GM18861 (cell line): ENCODE measurements around the gene MCCC1.
"Not testable (repeated sequence)": the region's sequence is repeated elsewhere in the genome, so short reads cannot be mapped to it uniquely, and the experiment has no call there.

Experiments used
- ATAC-seq: cut with Tn5 transposase; IDR thresholded peaks from one replicate; pipeline ENCODE4 v1.9.1; 2021; ENCODE audit not compliant: unreplicated experiment

MCCC1 gene

DNA sequence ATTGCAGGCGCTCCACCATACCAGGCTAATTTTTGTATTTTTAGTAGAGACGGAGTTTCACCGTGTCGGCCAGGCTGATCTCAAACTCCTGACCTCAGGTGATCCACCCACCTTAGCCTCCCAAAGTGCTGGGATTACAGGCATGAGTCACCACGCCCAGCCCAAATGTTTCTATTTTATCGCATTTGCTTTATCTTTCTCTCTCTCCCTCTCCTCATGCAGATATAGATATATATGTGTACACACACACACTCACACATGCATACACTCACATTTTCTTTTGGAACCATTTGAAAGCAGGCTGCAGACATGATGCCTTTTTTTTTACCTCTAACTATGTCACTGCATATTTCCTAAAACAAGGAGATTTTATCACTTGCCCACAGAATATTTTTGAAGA, 7.3 kb upstream of the MCCC1 start:
- no peak for ATAC-seq

DNA sequence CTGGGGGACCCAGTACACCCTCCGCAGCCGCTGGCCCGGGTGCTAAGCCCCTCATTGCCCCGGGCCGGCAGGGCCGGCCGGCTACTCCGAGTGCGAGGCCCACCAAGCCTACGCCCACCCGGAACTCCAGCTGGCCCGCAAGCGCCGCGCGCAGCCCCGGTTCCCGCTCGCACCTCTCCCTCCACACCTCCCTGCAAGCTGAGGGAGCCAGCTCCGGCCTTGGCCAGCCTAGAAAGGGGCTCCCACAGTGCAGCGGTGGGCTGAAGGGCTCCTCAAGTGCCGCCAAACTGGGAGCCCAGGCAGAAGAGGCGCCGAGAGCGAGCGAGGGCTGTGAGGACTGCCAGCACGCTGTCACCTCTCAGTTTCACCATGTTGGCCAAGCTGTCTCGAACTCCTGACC, 4.7 kb upstream of the MCCC1 start:
- ATAC-seq, result not testable (repeated sequence)

DNA sequence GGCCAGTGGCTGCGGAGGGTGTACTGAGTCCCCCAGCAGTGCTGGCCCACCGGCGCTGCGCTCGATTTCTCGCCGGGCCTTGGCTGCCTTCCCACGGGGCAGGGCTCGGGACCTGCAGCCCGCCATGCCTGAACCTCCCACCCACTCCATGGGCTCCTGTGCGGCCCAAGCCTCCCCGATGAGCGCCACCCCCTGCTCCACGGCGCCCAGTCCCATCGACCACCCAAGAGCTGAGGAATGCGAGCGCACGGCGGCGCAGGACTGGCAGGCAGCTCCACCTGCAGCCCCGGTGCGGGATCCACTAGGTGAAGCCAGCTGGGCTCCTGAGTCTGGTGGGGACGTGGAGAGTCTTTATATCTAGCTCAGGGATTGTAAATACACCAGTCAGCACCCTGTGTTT, 1.7 kb upstream of the MCCC1 start:
- ATAC-seq, result not testable (repeated sequence)

DNA sequence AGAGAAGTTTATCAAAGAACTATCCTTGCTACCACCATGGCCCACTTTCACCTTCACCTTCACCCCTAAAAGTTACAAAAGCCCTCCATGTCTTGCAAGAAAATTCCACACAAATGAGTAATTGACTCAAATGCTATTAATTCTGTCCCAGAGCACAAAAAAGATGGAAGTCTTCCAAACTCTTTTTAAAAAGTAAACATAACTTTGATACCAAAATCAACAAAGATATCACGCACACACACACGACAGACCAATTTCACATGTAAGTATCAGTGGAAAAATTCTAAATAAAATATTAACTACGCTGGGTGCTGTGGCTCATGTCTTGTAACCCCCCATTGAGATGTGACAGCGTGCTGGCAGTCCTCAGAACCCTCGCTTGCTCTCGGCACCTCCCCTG, 1.1 kb upstream of the MCCC1 start:
- ATAC-seq, result no peak

DNA sequence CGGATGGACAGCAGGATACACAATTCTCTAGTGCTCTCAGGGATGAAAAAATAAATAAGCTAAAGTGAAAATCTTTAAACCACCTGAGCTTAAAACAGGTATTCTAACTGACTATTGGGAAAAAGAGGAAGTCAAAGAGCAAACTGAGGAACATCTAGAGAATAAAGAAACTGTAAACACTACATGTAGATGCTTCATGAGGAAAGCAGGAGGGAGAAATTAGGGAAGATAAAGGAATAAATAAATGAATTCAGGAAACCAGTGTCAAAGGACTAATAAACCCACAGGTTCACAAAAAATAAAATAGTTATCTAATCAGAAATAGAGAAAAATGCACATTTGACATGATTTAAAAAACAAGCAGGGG, 525 bp upstream of the MCCC1 start:
- no peak for ATAC-seq

DNA sequence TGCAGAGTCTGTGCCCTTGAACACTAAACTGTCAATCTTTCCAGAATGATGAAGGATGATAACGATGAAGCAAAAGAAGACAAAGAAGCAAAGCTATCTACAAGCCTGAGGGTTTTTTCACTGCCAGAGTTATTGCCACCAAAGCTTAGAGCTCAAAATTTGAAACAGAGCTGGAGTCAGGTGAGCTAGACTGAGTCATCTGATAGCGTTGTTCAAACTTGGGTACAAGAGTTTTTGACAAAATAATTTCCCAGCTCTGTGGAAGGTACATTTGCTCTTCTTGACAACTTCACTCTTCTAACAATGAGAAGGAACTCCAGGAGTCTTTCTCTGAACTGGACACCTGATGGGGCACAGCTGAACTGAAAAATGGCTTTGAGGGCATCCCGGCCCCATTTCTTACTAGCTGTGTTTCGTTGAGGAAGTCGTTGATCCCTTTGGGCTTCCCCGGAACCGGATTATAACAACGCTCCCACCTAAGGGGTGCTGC, 715 bp downstream of the MCCC1 start:
- ATAC-seq, result no peak

DNA sequence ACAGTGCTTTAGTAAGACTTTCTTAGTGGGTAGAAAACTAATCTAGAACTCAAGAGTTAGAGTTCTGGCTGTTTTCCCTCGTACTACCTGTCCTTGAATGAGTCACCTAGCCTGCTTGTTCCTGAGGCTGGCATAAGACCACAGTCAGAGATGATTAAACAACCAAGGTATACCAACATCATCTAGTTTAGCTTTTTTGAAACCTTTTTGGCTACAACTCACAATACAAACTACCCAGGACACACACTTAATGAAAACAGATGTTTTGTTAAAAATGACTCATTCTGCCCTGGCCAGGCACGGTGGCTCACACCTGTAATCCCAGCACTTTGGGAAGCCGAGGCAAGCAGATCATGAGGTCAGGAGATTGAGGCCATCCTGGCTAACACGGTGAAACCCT, 4.6 kb downstream of the MCCC1 start:
- no peak for ATAC-seq

DNA sequence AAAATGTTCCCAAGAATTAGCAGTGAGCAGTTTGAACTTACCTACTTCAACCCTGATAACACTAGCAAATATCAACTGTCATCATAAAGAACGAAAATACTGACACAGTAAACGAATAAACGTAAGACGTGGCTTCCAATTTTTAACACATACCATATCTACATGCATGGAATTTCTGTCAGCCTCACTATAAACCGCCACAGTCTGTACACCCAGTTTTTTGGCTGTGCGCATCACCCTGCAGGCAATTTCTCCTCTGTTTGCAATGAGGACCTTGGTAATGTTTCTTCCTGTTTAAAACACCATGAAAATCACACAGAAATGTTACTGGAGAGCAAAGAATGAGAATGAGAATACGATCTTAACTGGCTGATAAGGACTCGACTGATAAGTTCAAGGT, 7.0 kb downstream of the MCCC1 start:
- ATAC-seq, result no peak

DNA sequence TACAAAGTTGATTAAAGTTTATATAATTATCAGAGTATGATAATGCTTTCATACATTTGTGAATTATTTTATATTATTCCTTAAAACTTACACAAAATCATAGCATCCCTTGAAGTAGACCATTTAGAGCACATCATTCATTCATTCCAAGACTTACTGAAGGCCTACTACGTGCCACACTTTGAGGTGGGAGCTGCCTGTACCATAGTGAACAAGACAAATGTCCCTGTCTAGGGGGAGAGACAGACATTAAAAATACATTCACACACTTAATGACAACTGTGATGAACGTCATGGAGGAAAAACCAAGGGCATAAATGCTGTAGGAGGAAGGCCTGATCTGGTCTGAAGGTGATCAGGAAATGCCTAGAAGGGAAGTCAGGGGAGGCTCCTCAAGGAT, 12.1 kb downstream of the MCCC1 start:
- ATAC-seq, result no peak

DNA sequence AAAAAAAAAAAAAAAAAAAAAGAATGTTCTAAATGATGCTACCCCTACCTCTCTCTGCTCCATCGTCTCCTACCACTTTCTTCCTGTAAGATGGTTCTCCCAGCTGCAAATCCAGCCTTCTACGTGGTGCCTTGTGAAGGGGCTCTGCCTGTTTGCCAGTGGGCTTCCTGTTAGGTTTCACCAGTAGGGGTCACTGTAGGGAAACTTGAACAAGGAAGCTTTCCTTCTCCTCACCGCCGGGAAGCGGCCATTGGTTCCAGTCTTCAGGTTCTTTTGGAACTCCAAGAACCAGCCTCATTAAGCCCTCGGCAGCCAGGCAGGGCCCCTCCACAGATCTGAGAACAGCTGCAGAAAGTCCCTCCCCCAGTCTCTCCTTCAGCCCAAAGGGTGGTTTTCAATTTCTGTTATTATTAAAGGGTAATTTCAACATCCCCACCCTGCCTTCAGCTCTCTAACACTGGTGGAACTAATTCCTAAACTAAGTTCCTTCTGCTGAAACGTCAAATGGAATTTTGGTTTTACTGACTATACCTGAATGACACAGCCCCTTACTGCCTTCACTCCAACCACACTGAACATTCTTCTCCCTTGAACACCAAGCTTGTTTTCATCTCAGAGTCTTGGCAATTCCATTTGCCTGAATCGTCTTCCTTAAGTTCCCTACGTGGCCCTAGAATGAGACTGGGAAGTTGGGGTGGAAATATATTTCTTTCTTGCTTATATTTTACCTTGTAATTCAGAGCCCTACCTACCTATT, 13.5 kb downstream of the MCCC1 start:
- no peak for ATAC-seq

DNA sequence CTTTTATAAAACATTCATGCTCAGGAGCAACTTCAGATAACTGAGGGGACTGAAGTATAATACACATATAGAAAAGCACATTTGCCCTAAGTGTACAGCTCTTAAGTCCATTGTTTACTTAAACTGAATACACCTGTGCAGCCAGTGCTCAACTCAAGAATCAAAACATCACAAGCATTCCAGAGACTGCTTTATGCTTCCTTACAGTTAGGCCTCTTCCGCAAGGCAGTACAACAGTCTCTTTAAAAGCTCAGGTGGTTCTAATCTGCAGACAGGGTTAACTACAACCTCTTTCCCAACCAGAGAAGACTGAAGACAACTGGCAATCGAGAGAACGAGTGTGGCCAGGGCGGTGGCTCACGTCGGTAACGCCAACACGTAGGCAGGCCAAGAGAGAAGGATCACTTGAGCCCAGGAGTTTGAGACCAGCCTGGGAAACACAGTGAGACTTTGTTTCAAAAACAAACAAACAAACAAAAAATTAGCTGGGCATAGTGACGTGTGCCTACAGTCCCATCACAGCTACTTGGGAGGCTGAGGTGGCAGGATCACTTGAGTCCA, 16.9 kb downstream of the MCCC1 start:
- ATAC-seq, result no peak

DNA sequence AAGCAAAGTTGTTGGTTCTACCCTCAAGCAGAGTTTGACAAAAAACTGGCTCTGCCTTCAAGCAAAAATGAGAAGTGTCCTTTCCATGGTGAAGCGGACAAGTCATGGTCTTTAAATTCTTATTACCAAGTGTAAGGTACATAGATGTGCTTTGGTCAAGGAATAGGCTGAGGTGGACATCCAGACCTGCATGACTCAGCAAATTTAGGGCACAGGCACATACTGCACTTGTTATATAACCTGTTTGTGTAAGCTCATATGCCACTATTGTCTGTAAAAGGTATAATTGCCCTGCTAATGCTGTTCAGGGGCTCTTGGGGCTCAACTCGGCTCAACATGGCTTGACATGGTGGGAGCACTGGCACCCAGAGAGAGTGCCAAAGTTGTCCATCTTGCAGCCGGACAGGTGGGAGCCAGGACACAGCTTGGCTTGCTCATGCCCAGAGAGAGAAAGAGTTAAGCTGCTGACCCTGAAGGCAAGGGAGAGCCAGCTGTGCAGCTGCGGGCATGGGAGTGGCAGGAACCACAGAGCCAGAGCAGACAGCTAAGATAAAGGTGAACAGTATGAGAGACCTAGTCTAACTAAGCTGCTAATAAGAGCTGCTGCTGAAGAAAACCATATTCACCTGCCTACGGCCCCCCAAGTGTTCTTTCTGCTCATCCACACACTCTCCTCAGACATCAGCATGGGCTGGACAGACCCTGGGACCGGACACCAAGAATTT, 17.7 kb downstream of the MCCC1 start:
- ATAC-seq, result no peak

DNA sequence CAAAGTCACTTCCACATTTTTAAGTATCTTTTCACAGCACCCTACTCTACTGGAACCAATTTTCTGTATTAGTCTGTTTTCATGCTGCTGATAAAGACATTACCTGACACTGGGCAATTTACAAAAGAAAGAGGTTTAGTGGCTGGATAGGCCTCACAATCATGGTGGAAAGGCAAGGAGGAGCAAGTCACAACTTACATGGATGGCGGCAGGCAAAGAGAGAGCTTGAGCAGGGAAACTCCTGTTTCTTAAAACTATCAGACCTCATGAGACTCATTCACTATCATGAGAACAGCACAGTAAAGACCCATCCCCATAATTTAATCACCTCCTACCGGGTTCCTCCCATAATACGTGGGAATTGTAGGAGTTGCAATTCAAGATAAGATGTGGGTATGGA, 18.7 kb downstream of the MCCC1 start:
- no peak for ATAC-seq

DNA sequence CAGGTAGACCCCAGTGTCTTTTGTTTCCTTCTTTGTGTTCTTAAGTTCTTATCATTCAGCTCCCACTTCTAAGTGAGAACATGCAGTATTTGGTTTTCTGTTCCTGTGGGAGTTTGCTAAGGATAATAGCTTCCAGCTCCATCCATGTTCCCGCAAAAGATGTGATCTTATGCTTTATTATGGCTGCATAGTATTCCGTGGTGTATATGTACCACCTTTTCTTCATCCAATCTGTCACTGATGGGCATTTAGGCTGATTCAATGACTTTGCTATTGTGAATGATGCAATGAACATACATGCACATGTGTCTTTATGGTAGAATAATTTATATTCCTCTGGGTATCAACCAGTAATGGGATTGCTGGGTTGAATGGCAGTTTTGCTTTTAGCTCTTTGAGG, 24.4 kb downstream of the MCCC1 start:
- no peak for ATAC-seq

DNA sequence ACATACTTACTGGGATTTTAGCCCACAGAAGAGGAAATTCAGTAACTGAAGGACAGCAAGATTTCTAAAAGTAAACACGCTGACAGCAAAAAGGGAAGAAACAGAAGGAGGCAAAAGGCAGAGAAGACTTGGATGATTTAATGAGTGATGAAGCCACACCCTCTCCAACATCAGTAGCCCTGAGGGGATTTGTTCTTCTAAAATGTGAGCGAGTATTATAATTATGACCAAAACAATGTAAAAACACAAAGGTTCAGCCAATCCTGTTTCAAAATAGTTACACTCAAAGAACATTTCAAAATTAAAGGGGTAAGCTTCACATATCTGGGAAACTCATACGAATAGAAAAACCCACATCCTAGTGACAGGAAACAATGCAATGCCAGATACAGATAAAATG, 25.0 kb downstream of the MCCC1 start:
- no peak for ATAC-seq

DNA sequence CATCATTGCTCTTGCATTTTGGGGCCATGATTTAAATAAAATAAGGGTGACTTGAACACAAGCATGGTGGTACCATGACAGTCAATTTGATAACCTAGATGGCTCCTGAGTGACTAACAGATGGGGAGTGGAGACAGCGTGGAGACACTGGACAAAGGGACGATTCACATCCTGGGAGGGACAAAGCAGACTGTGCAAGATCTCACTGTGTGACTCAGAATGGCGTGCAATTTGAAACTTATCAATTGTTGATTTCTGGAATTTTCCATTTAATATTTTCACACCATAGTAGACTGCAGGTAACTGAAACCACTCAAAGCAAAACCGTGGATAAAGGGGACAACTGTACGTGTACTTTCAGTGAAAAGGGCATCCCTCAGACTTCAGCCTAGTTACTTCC, 25.5 kb downstream of the MCCC1 start:
- ATAC-seq, result no peak

DNA sequence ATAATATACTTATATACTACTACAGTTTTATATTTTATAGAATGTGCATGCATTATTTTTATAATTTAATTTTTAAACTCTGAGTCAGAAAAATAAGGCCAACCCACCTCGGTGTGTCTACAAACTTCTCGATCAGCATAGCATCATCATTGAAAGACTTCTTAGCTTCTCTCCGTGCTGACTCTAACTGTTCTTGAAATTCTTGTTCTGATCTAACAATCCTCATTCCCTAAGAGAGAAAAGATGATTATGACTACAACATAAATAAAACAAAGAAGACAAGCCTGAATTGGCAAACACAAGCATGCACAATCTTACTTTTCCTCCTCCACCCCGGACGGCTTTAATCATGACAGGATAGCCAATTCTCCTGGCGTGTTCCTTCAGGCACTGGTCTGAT, 28.4 kb downstream of the MCCC1 start:
- ATAC-seq, result no peak

DNA sequence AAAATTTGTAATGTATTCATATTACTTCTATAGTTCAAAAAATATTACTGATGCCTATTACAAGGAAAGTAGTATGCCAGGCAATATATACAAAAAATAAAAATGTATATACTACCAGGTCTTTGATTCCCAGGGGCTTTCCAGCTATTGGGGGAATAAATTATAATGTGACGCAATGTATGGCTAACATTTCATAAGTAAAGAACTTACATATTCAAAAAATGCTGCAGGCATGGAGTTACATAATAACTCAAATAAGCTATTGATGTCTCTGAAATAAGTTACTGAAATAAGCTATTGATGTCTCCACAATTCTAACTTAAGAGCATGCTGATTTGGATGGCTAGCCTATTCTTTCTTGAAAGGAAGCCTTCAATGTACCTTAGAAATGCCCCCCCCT, 30.2 kb downstream of the MCCC1 start:
- no peak for ATAC-seq

DNA sequence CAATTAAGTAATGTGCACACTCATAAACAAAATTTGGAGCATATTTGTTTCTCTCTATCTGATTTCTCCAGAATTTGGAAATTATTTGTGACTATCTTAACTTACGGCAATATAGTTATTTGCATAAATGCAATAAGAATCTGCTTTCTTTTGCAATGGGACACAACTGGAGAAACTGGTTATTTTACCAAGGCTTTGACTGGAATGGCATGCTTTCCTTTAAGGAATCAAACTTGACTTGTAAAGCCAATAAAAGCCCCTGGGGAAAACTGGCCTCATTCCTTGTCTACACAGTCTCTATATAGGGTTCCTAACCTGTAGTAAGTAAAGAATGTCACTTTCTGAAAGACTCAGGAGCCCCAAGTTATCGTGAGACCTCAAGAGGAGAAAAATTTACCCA, 32.4 kb downstream of the MCCC1 start:
- ATAC-seq, result not testable (repeated sequence)

DNA sequence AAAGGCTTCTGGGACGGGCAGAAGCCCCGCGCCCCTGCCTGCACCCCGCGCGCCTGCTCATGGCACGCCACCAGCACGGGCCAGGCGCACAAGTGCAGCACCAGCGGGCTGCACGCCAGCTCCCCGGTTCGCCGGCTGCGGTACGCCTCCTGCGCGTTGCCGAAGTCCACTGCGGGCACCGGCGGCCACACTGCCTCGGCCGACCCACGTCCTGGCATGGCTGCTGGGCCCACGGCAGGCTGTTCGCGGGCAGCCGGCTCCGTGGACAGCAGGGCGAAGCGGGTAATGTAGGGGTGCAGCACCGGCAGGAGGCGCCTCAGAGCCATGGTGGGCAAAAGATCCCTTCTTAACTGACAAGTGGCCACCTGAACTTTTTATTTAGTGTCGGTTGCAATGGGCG, 34.8 kb downstream of the MCCC1 start:
- no peak for ATAC-seq

DNA sequence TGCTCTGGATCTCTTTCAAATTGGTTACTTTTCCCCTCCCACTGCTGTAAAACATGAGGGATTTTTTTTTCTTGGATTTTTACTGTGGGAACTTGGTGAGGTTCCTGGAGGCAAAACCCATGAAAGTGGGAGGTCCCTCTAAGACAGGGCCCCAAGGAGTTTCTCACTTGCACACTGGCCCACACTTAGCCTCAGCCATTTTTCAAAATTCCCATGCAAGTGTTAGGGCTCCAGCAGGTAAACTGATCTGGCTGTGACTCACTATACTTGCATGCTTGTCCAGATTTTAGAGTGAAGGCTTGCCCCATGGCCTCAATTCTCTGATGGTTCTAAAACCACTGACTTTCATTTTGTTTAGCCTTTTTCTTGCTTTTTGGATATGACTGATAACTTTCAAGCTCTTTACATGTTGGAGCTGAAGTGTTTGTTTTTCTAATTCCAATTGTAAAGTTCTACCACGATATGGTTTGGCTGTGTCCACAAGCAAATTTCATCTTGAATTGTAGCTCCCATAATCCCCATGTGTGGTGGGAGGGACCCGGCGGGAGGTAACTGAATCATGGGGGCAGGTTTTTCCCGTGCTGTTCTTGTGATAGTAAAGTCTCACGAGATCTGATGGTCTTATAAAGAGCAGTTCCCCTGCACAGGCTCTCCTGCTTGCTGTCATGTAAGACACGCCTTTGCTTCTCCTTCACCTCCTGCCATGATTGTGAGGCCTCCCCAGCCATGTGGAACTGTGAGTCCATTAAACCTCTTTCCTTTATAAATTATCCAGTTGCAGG, 37.7 kb downstream of the MCCC1 start:
- no peak for ATAC-seq

DNA sequence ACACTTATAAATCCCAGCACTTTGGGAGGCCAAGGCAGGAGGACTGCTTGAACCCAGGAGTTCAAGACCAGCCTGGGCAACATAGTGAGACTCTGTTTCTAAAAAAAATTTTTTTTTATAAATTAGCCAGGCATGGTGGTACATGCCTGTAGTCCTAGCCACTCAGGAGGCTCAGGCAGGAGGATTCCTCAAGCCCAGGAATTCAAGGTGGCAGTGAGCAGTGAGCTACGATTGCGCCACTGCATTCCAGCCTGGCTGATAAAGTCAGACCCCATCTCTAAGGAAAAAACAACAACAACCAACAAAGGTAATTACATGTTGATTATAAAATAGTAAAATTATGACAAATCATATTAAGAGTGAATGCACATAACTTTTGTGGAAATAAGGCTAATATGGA, 40.9 kb downstream of the MCCC1 start:
- no peak for ATAC-seq
